ENCODE data around the gene TLE3.
"Not testable (repeated sequence)": the region's sequence is repeated elsewhere in the genome, so short reads cannot be mapped to it uniquely, and the experiment has no call there.

TLE3 gene

DNA sequence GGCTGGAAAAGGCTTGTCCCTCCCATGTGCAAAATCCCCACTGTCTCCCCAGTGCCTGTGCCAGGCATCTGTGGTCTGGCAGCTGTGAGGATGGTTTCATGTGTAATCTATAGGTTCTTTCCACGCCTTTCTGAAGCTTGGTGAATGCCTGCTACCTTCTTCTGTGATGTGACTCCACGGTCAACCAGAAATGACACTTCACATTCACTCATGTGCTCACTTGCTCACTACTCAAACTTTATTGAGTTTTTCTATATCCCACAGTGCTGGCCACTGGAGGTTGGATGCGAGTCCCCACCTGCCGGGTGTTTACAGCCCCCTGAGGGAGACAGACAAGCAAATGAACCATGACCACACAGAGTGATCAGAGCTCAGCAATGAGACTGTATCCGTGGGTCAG lies 27.9 kb upstream of the TLE3 start:
- DNase-seq = no peak

GRCh38 chr15:70121624-70122302 lies 24.0 kb upstream of the TLE3 start:
- no peak for DNase-seq

GRCh38 chr15:70120958-70121623 lies 23.4 kb upstream of the TLE3 start:
- no peak for DNase-seq

GRCh38 chr15:70119911-70120508 lies 22.3 kb upstream of the TLE3 start:
- no peak for DNase-seq

- DNase-seq = no peak
Observed at GRCh38 chr15:70118599-70118998, 20.9 kb upstream of the TLE3 start.

GRCh38 chr15:70116317-70116716 lies 18.6 kb upstream of the TLE3 start:
- no peak for DNase-seq

DNA sequence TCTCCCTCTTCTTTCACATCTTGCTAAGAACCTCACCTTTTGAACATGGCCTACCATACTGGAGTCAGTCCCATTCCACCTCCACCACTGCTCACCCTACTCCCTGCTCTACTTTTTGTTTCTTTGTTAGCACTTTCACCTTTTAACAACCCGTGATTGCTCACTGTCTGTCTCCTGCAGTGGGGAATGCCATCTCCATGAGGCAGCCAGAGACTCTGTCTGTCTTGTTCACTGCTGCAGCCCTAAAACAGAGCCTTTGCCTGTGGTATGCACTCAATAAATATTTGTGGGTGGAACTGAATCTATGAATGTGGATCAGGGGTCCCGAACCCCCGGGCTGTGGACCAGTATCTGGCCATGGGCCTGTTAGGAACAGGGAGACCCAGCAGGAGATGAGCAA lies 16.5 kb upstream of the TLE3 start:
- DNase-seq = no peak

DNA sequence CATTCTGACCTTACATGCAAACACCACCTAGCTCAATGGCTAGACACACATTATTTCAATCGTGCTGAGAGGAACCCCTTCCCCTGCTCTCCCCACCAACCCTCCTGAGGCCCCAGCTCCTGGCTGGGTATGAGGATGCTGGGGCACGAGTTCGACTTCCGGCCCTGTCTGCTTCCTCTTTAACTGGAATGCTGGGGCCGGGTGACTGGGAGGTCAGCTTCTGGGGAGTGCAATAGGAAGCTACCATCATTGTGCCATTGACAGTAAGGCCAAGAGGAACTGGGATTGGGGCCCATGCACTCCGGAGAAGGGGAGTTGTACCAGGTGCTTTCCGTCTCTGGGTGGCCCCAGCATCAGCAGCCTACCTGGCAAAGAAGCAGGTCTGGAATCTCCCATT lies 15.6 kb upstream of the TLE3 start:
- DNase-seq = peak; percentile 64

- DNase-seq = not testable (repeated sequence)
Observed at GRCh38 chr15:70112572-70113303, 15.0 kb upstream of the TLE3 start.

DNA sequence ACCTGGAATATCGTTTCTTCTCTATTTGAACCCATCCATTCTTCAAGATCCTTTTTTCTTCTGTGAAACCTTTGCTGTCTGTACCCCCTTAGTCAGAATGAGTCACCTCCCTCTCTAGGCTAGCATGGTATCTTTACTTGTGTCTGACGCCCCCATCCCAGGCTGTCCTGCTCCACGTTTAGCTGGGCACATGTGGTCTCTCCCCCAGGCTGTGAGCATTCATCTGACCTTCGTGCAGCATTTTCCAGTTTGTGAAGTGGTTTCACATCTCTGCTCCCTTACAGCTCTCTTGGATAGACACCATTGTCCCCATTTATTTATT lies 14.3 kb upstream of the TLE3 start:
- no peak for DNase-seq

GRCh38 chr15:70111203-70112073 lies 13.7 kb upstream of the TLE3 start:
- DNase-seq = no peak

DNA sequence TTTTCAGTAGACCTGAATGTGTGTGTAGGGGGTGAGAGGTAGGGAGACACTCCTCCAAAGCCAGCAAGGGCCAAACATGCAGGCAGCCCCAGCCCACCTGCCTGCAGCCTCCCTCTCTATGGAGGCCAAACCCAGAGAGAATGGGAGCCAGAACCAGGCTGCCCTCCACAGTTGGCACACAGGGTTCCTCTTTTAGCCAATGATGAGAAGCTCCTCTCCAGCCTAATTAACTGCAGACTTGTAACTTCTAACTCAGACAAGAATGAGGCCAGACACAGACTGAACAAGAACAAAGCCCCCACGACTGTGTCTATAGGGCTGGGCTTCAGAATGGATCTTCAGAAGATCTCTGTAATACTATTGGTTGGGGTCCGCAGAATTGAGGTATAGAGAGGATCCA lies 12.3 kb upstream of the TLE3 start:
- DNase-seq = no peak

- no peak for DNase-seq
Observed at GRCh38 chr15:70109531-70109930, 11.8 kb upstream of the TLE3 start.

- no peak for DNase-seq
Observed at GRCh38 chr15:70103880-70104626, 6.3 kb upstream of the TLE3 start.

DNA sequence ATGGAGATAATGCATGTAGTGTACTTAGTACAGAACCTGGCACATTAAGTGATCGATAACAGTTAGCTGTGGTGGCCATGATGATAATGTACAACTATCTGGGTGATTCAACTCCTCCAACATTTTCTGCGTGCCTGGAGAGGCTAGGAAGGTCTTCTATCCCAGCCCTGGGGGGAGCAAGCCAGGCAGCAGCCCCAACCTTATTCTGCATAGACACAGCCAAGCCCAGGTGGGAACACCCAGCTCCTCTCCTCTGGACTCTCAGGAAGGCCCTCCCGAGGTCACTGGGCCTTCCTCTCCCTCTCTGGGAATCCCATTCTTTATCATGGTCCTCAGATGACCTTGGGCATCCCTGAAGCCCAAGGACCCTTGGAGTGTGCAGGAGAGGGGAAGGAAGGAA lies 5.1 kb upstream of the TLE3 start:
- no peak for DNase-seq

DNA sequence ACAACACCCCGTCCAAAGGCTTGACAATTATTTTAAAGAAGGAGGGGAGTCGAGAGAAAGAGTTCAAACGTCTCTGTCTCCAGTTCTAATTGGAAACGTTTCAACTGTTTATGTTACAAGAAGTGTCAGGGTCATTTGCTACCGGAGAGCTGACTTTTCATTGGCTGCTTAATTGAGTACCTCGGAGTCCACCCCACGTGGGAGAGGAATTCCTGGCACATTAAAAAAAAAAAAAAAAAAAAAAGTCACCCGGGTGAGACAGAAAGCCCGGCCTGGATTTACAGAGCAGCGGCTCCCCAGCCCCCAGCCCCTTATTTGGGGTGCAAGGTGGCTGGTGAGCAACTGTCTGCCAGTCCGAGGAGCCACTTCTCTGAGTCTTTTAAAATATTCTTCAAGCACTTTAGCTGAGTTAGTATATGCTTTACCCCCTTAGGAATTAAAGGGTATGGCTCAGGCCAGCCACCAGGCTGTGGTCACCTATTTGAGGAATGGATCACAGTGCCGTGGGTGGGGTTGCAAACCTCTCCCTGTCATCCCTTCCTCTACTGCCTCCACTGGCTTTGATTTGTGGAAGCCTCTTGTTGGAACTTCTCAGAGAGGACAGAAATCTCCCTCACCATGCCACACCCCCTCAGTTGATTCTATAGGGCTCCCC lies 3.9 kb upstream of the TLE3 start:
- no peak for DNase-seq

DNA sequence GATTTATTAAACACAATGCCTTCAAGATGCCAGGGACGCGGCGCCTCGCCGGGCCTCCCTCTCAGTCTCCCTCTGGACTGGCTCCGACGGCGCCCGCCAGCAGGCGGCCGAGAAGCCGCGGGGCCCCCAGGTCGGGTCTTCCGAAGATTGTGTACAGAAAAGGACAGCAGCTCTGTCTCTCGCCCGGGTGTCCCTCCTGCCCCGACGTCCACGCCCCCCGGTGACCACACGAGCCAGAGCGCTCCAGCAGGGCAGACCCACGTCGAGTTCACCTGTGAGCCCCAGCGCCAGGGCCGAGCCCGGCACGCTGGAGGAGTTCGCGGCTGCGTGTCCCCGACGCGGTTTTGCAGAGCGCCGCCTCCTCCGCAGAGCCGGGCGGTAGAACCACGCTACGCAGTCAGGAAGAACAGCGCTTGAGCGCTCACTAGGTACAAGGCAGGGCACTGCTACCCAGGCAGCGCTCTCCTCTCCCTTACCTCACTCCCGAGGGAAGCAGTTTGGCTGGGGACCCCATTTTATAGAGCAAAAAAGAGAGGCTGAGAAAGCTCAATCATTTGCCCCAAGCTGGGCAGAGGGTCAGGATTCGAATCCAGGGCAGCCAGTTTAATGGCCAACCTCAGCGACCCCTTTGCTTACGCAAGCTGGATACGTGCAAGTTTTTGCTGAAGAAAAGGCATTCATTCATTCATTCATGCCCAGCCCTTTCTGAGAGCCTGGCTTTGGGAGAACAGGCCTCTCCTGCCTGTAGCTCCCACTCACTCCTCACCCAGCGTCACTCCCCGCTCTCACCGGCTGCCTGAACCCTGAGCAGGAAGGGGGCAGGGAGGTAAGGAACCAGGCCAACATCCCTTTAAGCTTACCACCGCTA lies 3.0 kb upstream of the TLE3 start:
- peak; percentile 75 for DNase-seq

GRCh38 chr15:70099967-70100473 lies 2.3 kb upstream of the TLE3 start:
- no peak for DNase-seq

DNA sequence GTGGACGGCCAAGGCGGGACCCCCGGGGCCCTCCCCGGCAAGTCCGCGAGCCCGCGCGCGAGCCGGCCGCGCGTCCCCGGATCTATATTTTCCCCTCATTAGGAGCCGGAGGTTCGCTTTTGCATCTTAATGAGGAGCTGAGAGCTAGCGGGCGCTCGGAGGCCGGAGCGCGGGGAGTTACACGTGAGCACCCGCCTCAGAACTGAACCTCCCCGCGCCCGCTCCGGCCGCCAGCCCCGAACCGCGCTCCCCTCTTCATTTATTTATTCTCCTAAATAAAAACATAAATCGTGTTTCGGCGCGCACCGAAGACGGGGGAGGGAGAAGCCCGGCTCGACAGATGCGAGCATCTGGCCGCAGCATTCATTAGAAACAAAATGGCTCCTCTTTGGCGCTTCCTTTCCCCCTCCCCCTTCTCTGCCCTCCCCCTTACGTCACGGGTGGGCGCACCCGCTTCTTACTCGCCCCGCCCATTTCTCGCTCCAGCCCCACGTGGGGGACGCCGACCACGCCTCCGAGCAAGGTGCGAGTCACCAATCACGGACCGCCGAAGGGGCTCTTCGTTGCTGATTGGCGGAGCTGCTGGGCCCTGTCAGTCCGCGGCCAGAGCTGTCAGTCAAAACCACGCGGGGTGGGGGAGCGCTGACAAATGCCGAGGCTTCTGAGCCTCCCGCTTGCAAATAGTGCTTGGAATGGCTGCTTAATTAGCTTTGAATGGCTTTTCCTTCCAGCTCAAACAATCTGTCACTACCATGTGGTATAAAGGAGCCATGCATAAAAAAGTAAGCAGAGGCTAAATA lies 1.6 kb upstream of the TLE3 start:
- peak; percentile 99 for DNase-seq

All from CD4-positive, alpha-beta T cell treated with Interleukin-15 for 1 hour (primary cell).